Esophagus squamous epithelium (tissue), 5 donors: Measurements from ENCODE around the gene RBP3. TPM values are rescaled to one million over a fixed set of nuclear protein-coding genes. Genes with fewer than 3 reads are reported as not detected.

Source experiments
- DNase-seq: peaks from one replicate; lab custom pipeline; 2025; lab: John Stamatoyannopoulos, UW
- H3K27ac ChIP-seq, 4 donors: fragments of 200-600 bp; sonication (generic); one replicate each; pipeline ENCODE4 v1.5.1; 2016 to 2019; ENCODE audit warnings: mild to moderate bottlenecking in 1 of 4
- H3K27me3 ChIP-seq, 4 donors: fragments of 200-600 bp; sonication (generic); 1 replicate in 3 of 4; 2 replicates in 1 of 4; pipeline versions ENCODE4 v1.5.1 to v1.6.0; 2017 to 2021; ENCODE audit warnings: antibody characterized with exemption in 1 of 4
- H3K36me3 ChIP-seq, 3 donors: fragments of 200-600 bp; sonication (generic); one replicate each; pipeline ENCODE4 v1.5.1; 2016 to 2019
- H3K4me1 ChIP-seq, 3 donors: fragments of 200-600 bp; sonication (generic); one replicate each; pipeline ENCODE4 v1.5.1; 2017 to 2019
- H3K4me3 ChIP-seq, 4 donors: fragments of 200-600 bp; sonication (generic); 1 replicate in 3 of 4; 2 replicates in 1 of 4; pipeline ENCODE4 v1.5.1; 2016 to 2019; ENCODE audit warnings: mild to moderate bottlenecking in 2 of 4, moderate library complexity in 1 of 4
- H3K9me3 ChIP-seq, 3 donors: fragments of 200-600 bp; sonication (generic); one replicate each; pipeline ENCODE4 v1.5.1; 2016 to 2019
- CTCF ChIP-seq, 6 experiments: fragments of 450-650 bp in 4 of 6; fragments of 200-600 bp in 2 of 6; sonication (generic) in 2 of 6; IDR thresholded peaks; one replicate each; pipeline ENCODE4 v1.5.1; 2016 to 2019; ENCODE audit warnings: antibody characterized with exemption in 6 of 6, mild to moderate bottlenecking in 4 of 6, moderate library complexity in 4 of 6
- POLR2A ChIP-seq, 4 donors: fragments of 450-650 bp; IDR thresholded peaks; one replicate each; pipeline ENCODE4 v1.6.1; 2017; ENCODE audit warnings: antibody characterized with exemption in 4 of 4, mild to moderate bottlenecking in 4 of 4, moderate library complexity in 3 of 4
- WGBS, 2 donors: methylation state at CpG; one replicate each; pipeline ENCODE4 v1.1.5; 2018; 5-methylcytosine and 5-hydroxymethylcytosine counted together
- intact Hi-C: fragments of 100-400 bp; cut with DNase I; formaldehyde crosslinking; loops from one replicate; pipeline ENCODE4 v1.15.0; 2022
- total RNA-seq, 4 donors: library from RNA; depleted of rRNA; stranded (reverse); fragments of >200 nt; gene quantifications; one replicate each; pipeline ENCODE4 v1.1.0, GENCODE V29; 2016
- donor health status: DM: yes; HTN: yes; CAD: no.

Gene RBP3
- total RNA-seq, 4 donors from 2014 or later, result not detected

- TF ChIP-seq CTCF (IDR thresholded peaks at IDR 0.05) (no peak), POLR2A (IDR thresholded peaks at IDR 0.05) (no peak)
- Histone ChIP-seq H3K27ac (no peak overlapping the region), H3K9me3 (no peaks in the 10 kb centered on the region), H3K4me1 (peaks cover 7 to 12% (median 7%) of the 10 kb centered on the region in 3 donors), H3K4me3 (no peak overlapping the region), H3K27me3 (peaks cover 0 to 19% (median 0%) of the 10 kb centered on the region in 4 donors), H3K36me3 (no peaks in the 10 kb centered on the region)
- DNase-seq, result no peak
- WGBS, 2 donors, result 64 to 80% methylated on average over 7 of the region's 7 CpGs
- intact Hi-C loops, result no loop called here
These were observed 31.3 kb downstream of the RBP3 start for GRCh38 chr10:47379445-47379785.

- 78 to 88% methylated on average over 10 of the region's 11 CpGs for WGBS, 2 donors
- no peak overlapping the region for H3K27ac ChIP-seq
- peaks cover 0 to 19% (median 0%) of the 10 kb centered on the region in 4 donors for H3K27me3 ChIP-seq
- H3K9me3 ChIP-seq, result no peaks in the 10 kb centered on the region
- DNase-seq, result no peak
- no peaks in the 10 kb centered on the region for H3K36me3 ChIP-seq
- no peak overlapping the region for H3K4me3 ChIP-seq
- intact Hi-C loops, result loop anchor here (5.0 kb wide), 1 partner anchor 1098 kb away; no protein-coding TSS in a partner anchor
- peaks cover 7 to 15% (median 7%) of the 10 kb centered on the region in 3 donors for H3K4me1 ChIP-seq
- TF ChIP-seq POLR2A (IDR thresholded peaks at IDR 0.05) (no peak), CTCF (IDR thresholded peaks at IDR 0.05) (no peak)
These were observed 31.7 kb downstream of the RBP3 start for GRCh38 chr10:47379901-47380300.

GRCh38 chr10:47380341-47381102, 32.4 kb downstream of the RBP3 start:
- DNase-seq, result no peak
- intact Hi-C loops, result loop anchor here (5.0 kb wide), 1 partner anchor 1098 kb away; no protein-coding TSS in a partner anchor

GRCh38 chr10:47381103-47381395, 32.9 kb downstream of the RBP3 start:
- no peak for TF ChIP-seq CTCF (IDR thresholded peaks at IDR 0.05)
- TF ChIP-seq POLR2A (IDR thresholded peaks at IDR 0.05), result no peak
- no peak overlapping the region for H3K4me3 ChIP-seq
- peaks cover 7 to 18% (median 7%) of the 10 kb centered on the region in 3 donors for H3K4me1 ChIP-seq
- no peak for DNase-seq
- peaks cover 0 to 18% (median 0%) of the 10 kb centered on the region in 4 donors for H3K27me3 ChIP-seq
- H3K9me3 ChIP-seq, result no peaks in the 10 kb centered on the region
- intact Hi-C loops, result loop anchor here (5.0 kb wide), 1 partner anchor 1099 kb away; no protein-coding TSS in a partner anchor
- 83 to 92% methylated on average over 1 of the region's 1 CpG for WGBS, 2 donors
- H3K36me3 ChIP-seq, result no peaks in the 10 kb centered on the region
- no peak overlapping the region for H3K27ac ChIP-seq

More at GRCh38 chr10:47380341-47381102, 32.4 kb downstream of the RBP3 start:
- H3K4me1 ChIP-seq, result peaks cover 7 to 18% (median 7%) of the 10 kb centered on the region in 3 donors
- WGBS, 2 donors, result 53 to 68% methylated on average over 5 to 7 of the region's 8 CpGs
- TF ChIP-seq POLR2A (IDR thresholded peaks at IDR 0.05) (no peak), CTCF (IDR thresholded peaks at IDR 0.05) (no peak)
- H3K27me3 ChIP-seq, result peaks cover 0 to 19% (median 0%) of the 10 kb centered on the region in 4 donors
- no peak overlapping the region for H3K4me3 ChIP-seq
- H3K9me3 ChIP-seq, result no peaks in the 10 kb centered on the region
- H3K36me3 ChIP-seq, result no peaks in the 10 kb centered on the region
- H3K27ac ChIP-seq, result no peak overlapping the region
